Epidermal melanocyte (primary cell): ENCODE measurements around the gene KMT5B.
"Not testable (repeated sequence)": the region's sequence is repeated elsewhere in the genome, so short reads cannot be mapped to it uniquely, and the experiment has no call there.

Source experiments
- DNase-seq: peaks from one replicate; pipeline ENCODE4 v3.0.0; 2011; ENCODE audit warnings: low spot score; ENCODE audit not compliant: insufficient read length

The KMT5B gene

GRCh38 chr11:68213135-68213515 is at the start of gene KMT5B:
Gene KMT5B (minus strand): TSS chr11:68213296. CDS start chr11:68190076, 23,220 bp downstream.
- DNase-seq, result no peak

DNA sequence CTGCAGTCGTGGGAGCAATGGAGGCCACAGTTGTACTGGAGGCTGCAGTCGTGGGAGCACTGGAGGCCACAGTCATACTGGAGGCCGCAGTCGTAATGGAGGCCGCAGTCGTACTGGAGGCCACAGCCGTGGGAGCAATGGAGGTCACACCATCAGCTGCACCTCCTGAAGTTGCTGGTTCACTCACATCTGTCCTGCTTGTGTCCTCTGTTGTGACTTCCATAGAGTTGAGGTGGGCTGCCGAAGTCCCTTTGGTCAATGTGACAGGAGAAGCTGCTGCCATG is 49.4 kb upstream of the KMT5B start:
- DNase-seq, result no peak

DNA sequence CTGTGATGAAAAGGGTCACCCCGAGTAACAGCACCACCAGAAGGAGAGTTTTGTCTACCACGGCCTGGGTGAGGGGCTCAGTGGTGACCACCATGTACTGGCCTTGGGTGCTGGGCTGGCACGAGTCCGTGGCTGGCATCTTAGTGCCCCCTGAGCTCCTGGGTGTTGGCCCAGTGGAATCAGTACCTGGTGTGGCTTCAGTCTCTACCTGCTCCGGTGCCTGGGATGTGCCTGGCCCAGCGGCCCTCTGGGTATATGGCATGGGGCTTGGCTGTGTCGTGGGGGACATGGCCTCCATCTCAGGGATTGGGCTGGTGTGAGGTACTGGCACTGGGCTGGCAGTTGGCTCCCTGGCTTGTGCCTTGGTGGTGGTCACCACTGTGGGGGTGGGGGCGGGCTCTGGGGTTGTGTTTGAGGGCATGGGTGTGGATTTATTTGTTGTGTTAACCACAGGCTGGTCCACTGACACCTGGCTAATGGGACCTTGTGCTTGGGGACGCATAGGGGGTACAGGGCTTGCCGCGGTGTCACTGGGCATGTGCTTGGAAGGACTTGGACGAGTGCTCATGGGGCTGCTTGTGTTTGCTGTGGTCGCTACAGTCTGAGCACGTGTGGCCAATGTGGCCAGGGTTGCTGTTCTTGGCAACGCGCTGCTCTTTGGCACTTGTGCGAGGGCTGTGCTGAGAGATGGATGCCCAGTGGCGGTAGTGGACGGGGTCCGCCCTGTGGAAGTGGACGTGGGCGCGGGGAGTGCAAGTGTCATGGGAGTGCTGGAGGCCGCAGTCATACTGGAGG is 48.9 kb upstream of the KMT5B start:
- DNase-seq, result no peak

DNA sequence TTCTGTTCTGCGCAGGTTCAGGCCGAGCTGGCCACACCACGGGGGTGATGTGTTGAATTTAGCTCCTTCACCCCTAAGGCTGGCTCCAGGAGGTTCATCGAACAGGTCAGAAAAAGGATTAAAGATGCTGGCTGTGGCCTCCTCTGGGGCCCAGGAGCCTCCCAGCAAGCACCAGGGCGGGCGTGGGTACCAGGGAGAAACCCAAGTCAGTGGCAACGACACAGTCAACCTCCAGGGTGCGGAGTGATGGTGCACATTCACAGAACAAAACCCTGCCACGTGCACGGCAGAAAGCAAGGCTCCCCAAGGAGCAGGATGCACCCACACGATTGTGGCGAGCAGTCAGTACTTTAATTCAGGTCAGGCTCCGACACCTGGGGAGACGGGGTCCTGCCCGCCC is 47.9 kb upstream of the KMT5B start:
- no peak for DNase-seq

- DNase-seq, result no peak
Measured at GRCh38 chr11:68260484-68260883, 47.4 kb upstream of the KMT5B start.

- no peak for DNase-seq
Measured at GRCh38 chr11:68259122-68259959, 46.2 kb upstream of the KMT5B start.

- no peak for DNase-seq
Measured at GRCh38 chr11:68258363-68258765, 45.3 kb upstream of the KMT5B start.

DNA sequence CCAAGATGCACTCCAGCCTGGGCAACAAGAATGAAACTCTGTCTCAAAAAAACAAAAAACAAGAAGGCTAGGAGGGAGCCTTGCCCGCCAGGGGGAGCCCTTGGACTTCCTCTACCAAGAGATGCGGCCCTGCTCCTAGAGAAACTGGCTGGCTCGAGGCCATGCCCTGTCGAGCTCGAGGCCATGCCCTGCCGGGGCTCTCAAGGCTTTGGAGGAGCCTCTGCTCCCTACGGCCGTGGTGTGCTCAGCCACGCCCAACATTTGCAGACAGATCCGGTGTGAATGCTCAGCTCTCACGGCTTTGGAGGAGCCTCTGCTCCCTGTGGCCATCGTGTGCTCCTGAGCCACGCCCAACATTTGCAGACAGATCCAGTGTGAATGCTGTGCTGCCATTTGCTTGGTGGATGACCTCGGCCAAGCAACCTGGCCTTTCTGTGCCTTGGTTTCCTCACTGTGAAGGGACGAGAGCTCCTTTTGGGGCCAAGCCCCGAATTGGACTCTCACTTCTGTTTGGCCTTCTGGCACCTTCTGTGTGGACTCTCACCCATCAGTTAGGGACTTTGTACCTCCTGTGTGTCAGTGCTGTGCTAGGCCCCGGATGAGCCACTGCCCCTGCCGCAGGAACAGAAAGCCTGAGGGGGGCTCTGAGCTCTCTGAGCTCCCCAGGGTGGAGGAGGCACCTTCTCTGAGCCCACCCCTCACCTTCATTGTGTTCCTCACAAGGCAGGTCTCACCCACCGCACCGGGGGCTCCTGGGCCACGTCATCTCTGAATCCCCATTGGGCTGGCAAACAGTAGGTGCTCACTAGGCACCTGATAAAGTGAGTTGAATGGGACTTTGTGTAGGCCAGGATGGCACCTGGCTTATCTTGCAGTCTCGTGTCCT is 44.6 kb upstream of the KMT5B start:
- DNase-seq, result peak; percentile 79

GRCh38 chr11:68256331-68256741 is 43.2 kb upstream of the KMT5B start:
- DNase-seq, result no peak

DNA sequence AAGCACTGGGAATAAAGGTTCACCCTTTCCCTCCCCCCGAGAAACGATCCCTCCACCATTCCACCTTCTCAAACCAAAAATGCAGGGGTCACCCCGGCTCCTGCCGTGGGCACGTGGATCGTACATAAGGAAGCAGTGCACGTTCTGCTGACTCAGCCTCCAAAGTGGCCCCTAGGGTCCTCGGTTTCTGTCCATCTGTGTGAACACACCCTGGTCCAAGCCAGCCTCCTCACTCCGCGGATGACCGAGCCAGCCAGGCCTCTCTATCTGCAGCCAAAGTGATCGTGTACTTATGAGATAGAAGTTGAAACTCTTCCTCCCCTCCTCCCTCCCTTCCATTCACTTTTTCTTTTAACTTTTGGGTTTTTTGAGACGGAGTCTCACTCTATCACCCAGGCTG is 42.4 kb upstream of the KMT5B start:
- DNase-seq, result no peak

DNA sequence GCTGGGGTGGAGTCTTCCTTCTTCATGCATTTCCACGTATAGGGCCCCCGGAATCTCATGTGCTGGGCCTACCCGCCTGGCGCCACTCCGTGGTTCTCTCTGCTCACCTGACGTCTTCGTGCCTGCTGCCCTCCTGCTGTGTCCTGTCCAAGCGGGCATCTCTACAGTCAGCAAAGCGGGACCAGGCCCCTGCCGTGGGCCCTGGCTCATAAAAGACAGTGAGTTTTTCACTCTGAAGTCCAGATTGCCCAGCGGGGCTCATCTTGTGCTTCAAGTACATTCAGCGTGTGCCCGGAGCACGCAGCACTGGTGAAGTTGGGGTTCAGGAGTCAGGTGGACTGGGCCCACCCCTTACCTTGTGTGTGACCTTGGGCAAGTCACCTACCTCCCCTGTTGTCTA is 41.3 kb upstream of the KMT5B start:
- DNase-seq, result no peak

DNA sequence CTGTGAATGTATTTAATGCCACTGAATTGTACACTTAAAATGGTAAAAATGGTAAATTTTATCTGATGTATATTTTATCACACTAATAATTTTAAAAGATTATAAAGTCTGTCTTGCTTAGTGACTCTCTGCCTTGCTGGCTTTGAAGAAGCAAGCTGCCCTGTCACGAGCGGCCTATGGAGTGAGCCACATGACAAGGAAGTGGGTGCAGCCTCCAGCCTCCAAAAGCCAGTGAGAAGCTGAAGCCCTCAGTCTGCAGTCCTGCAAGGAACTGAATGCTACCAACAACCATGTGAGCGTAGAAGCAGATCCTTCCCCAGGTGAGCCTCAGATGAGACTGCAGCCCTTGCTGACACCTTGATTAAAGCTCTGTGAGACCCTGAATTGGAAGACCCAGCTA is 38.7 kb upstream of the KMT5B start:
- no peak for DNase-seq

DNA sequence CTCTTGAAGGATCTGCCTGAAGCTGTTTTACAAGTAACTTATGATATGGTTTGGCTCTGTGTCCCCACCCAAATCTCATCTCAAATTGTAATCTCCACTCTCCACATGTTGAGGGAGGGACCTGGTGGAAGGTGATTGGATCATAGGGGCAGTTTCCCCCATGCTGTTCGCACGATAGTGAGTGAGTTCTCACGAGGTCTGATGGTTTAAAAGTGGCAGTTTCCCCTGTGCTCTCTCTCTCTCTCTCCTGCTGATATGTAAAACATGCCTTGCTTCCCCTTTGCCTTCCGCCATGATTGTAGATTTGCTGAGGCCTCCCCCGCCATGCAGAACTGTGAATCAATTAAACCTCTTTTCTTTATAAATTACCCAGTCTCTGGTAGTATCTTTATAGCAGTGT is 31.8 kb upstream of the KMT5B start:
- not testable (repeated sequence) for DNase-seq

GRCh38 chr11:68243847-68244246 is 30.8 kb upstream of the KMT5B start:
- not testable (repeated sequence) for DNase-seq

DNA sequence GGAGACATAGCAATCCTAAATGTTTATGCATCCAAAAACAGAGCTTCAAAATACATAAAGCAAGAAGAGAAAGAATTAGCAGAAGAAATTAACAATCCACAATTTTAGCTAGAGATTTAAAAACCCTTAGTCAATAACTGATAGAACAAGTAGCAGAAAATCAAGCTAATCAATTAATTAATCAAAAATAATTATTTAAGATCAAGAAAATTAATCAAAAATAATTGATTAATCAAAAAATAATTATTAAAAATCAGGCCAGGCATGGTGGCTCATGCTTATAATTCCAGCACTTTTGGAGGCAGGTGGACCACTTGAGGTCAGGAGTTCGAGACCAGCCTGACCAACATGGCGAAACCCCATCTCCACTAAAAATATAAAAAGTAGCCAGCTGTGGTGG is 29.5 kb upstream of the KMT5B start:
- DNase-seq, result no peak

DNA sequence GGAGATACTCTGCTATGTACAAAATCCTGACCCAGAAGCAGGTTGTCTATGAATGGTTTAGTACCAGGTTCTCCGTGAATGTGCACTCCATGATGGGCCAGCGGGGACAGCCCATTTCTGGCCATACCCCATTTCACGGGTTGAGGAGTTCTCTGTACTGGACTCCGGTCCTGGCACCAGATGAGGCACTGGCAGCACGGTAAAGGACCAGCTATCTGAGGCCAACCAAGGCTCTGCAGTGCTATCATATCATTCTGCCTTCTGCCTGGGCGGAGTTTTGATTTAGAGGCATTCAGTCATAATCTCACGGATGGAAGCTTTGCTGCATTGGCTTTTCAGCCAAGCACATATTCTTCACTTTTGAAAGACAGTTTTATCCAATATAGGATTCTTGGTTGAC is 18.5 kb upstream of the KMT5B start:
- no peak for DNase-seq

DNA sequence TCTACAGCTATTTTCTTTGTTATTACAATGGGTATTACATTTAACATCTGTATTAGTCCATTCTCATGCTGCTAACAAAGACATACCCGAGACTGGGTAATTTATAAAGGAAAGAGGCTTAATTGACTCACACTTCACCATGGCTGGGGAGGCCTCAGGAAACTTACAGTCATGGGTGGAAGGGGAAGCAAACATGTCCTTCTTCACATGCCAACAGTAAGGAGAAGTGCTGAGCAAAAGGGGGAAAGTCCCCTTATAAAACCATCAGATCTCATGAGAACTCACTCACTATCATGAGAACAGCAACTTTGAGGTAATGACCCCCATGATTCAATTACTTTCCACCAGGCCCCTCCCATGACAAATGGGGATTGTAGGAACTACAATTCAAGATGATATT is 16.5 kb upstream of the KMT5B start:
- no peak for DNase-seq

DNA sequence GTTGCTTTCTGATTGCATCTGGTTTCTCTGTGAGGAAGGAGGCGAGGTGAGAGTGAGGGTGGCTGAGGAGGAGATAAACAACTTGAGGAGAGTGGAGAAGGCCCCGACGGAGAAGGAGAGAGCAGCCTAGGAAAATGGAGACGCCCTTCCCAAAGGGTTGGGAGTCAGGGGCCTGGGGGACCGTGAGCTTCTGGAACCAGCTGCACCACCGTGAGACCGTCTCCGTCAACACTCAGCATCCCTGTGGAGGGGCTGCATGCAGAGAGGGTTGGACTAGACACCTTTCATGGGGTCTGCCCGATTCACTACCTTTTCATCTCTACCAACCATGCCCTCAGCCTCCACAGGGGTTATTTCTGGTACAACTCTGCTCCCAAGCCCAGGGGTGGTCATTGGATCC is 13.3 kb upstream of the KMT5B start:
- DNase-seq, result no peak

GRCh38 chr11:68224606-68225005 is 11.5 kb upstream of the KMT5B start:
- no peak for DNase-seq

GRCh38 chr11:68223275-68223674 is 10.2 kb upstream of the KMT5B start:
- no peak for DNase-seq

DNA sequence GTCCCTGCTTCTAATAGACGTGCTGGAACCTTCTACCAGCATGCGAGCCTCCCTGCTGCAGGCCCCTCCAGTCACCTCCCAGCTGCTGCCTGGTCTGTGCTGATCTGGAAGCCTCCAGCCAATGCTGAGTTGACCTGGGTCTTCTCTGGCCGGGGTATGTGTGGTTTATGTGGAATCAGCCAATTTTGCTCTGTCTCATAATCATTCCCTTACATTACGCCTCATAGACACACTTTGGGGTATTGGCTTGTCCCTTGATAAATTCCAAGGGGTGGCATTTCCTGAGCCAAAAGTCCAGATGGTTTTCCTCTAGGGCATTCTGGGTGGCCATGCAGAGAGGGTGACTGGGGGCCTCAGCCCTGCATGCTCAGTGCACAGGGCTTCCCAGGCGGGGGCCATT is 8.3 kb upstream of the KMT5B start:
- DNase-seq, result no peak
